Measurements from ENCODE around the gene ZMYND8.

- TF ChIP-seq GATA2 (IDR thresholded peaks at IDR 0.05; ENCODE audit: low read depth, low read length) (no peak), GATA3 (IDR thresholded peaks at IDR 0.05; ENCODE audit: low read depth, low read length) (no peak)
These were observed 14.6 kb upstream of the ZMYND8 start for GRCh38 chr20:47370850-47371782.

All from SH-SY5Y (cell line).